ENCODE results near the gene FFAR1. TPM values are rescaled to one million over a fixed set of nuclear protein-coding genes. Genes with fewer than 3 reads are reported as not detected.

Gene FFAR1
- total and polyA plus RNA-seq, 2 experiments from 2014 or later: not detected

- WGBS (ENCODE audit: low lambda C conversion rate, missing lambda C conversion rate): 54% methylated on average over 29 of the region's 47 CpGs
- no peaks in the 10 kb centered on the region for H3K9me2 ChIP-seq (replicated peaks; ENCODE audit: insufficient read depth)
- peak overlapping the region; percentile 69 for H3K27ac ChIP-seq
- H3K36me3 ChIP-seq (replicated peaks; ENCODE audit: insufficient read depth, low read depth): no peaks in the 10 kb centered on the region
- H4K20me1 ChIP-seq (ENCODE audit: insufficient read depth, poor library complexity, severe bottlenecking): no peaks in the 10 kb centered on the region
- H3K4me1 ChIP-seq (ENCODE audit: insufficient read depth): peaks cover 27% of the 10 kb centered on the region
- peak; percentile 74 for DNase-seq (ENCODE audit: low spot score)
- no peaks in the 10 kb centered on the region for H3K27me3 ChIP-seq
- no peak overlapping the region for H2AFZ ChIP-seq
- H3K9me3 ChIP-seq (ENCODE audit: low read depth): no peaks in the 10 kb centered on the region
- H3K4me2 ChIP-seq: peak overlapping the region; percentile 59
- H3K4me3 ChIP-seq: no peak overlapping the region
- TF ChIP-seq EZH2 (IDR thresholded peaks at IDR 0.05; ENCODE audit: borderline replicate concordance) (no peak), CTCF (IDR thresholded peaks at IDR 0.05; ENCODE audit: poor library complexity) (no peak), EZH2phosphoT487 (IDR thresholded peaks at IDR 0.05; ENCODE audit: low read depth, severe bottlenecking, unreplicated experiment) (no peak)
- H3K79me2 ChIP-seq: no peaks in the 10 kb centered on the region
Measured at GRCh38 chr19:35309481-35310279, 38.0 kb upstream of the FFAR1 start.

- no peaks in the 10 kb centered on the region for H3K9me3 ChIP-seq (ENCODE audit: low read depth)
- H3K4me3 ChIP-seq: no peak overlapping the region
- DNase-seq (ENCODE audit: low spot score): no peak
- no peak overlapping the region for H3K27ac ChIP-seq
- H3K4me1 ChIP-seq (ENCODE audit: insufficient read depth): peaks cover 27% of the 10 kb centered on the region
- 92% methylated on average over 12 of the region's 12 CpGs for WGBS (ENCODE audit: low lambda C conversion rate, missing lambda C conversion rate)
- H3K9me2 ChIP-seq (replicated peaks; ENCODE audit: insufficient read depth): no peaks in the 10 kb centered on the region
- H2AFZ ChIP-seq: no peak overlapping the region
- H4K20me1 ChIP-seq (ENCODE audit: insufficient read depth, poor library complexity, severe bottlenecking): no peaks in the 10 kb centered on the region
- TF ChIP-seq EZH2phosphoT487 (IDR thresholded peaks at IDR 0.05; ENCODE audit: low read depth, severe bottlenecking, unreplicated experiment) (no peak), EZH2 (IDR thresholded peaks at IDR 0.05; ENCODE audit: borderline replicate concordance) (no peak), CTCF (IDR thresholded peaks at IDR 0.05; ENCODE audit: poor library complexity) (no peak)
- peak overlapping the region; percentile 32 for H3K4me2 ChIP-seq
- no peaks in the 10 kb centered on the region for H3K36me3 ChIP-seq (replicated peaks; ENCODE audit: insufficient read depth, low read depth)
- no peaks in the 10 kb centered on the region for H3K79me2 ChIP-seq
- H3K27me3 ChIP-seq: no peaks in the 10 kb centered on the region
Measured at GRCh38 chr19:35310331-35310730, 37.4 kb upstream of the FFAR1 start.

- TF ChIP-seq EZH2phosphoT487 (IDR thresholded peaks at IDR 0.05; ENCODE audit: low read depth, severe bottlenecking, unreplicated experiment) (no peak), CTCF (IDR thresholded peaks at IDR 0.05; ENCODE audit: poor library complexity) (no peak), EZH2 (IDR thresholded peaks at IDR 0.05; ENCODE audit: borderline replicate concordance) (no peak)
Measured at GRCh38 chr19:35310811-35311465, 36.8 kb upstream of the FFAR1 start.

More at GRCh38 chr19:35310811-35311465, 36.8 kb upstream of the FFAR1 start:
- H3K9me3 ChIP-seq (ENCODE audit: low read depth): no peaks in the 10 kb centered on the region
- H3K4me1 ChIP-seq (ENCODE audit: insufficient read depth): peaks cover 27% of the 10 kb centered on the region
- H3K79me2 ChIP-seq: no peaks in the 10 kb centered on the region
- no peak overlapping the region for H3K4me3 ChIP-seq
- H3K27me3 ChIP-seq: no peaks in the 10 kb centered on the region
- H4K20me1 ChIP-seq (ENCODE audit: insufficient read depth, poor library complexity, severe bottlenecking): no peaks in the 10 kb centered on the region
- 90% methylated on average over 10 of the region's 10 CpGs for WGBS (ENCODE audit: low lambda C conversion rate, missing lambda C conversion rate)
- no peak overlapping the region for H3K27ac ChIP-seq
- H3K9me2 ChIP-seq (replicated peaks; ENCODE audit: insufficient read depth): no peaks in the 10 kb centered on the region
- DNase-seq (ENCODE audit: low spot score): no peak
- no peaks in the 10 kb centered on the region for H3K36me3 ChIP-seq (replicated peaks; ENCODE audit: insufficient read depth, low read depth)
- H2AFZ ChIP-seq: no peak overlapping the region
- no peak overlapping the region for H3K4me2 ChIP-seq

Data from hepatocyte (in vitro differentiated cells).